ENCODE results near the gene TRMT6.

DNA sequence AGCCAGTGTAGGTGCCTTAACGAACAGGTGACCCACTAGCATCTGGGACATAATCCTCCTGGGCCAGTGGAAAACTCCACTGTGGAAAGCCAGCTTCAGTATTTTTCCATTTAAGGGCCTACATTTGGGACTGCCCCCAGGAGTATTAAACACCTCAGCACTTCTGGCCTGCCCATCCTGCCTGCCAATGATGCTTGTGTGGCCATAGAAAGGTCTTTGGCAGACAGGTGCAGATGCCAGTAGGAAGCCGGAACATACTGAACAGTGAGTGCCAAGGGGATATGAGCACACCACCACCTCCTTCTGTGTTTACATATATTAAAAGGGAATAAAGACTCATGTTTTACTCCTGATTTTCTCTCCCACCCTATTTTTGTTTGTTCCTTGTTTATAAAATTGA lies 20.0 kb upstream of the TRMT6 start:
- TF ChIP-seq, protein P1, sequence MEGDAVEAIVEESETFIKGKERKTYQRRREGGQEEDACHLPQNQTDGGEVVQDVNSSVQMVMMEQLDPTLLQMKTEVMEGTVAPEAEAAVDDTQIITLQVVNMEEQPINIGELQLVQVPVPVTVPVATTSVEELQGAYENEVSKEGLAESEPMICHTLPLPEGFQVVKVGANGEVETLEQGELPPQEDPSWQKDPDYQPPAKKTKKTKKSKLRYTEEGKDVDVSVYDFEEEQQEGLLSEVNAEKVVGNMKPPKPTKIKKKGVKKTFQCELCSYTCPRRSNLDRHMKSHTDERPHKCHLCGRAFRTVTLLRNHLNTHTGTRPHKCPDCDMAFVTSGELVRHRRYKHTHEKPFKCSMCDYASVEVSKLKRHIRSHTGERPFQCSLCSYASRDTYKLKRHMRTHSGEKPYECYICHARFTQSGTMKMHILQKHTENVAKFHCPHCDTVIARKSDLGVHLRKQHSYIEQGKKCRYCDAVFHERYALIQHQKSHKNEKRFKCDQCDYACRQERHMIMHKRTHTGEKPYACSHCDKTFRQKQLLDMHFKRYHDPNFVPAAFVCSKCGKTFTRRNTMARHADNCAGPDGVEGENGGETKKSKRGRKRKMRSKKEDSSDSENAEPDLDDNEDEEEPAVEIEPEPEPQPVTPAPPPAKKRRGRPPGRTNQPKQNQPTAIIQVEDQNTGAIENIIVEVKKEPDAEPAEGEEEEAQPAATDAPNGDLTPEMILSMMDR (IDR thresholded peaks at IDR 0.05 in 4 of 5, conservative IDR thresholded peaks at IDR 0.05 in 1 of 5) = no peak
- TF ChIP-seq POLR2A (IDR thresholded peaks at IDR 0.05) = no peak
